GM23338 (cell line): ENCODE results near the gene DNAJC17. TPM values are rescaled to one million over a fixed set of nuclear protein-coding genes. Genes with fewer than 3 reads are reported as not detected.

Experiments
- ATAC-seq: fragments of 200-7000 bp; cut with Tn5 transposase; 3 replicates; pipeline ENCODE4 v1.9.1; 2020
- DNase-seq: peaks from one replicate; pipeline ENCODE4 v3.0.0-alpha.2; 2015; ENCODE audit warnings: low spot score
- H2AFZ ChIP-seq: fragments of 200-600 bp; sonication (generic); 2 replicates; pipeline ENCODE4 v1.8.0; 2016; ENCODE audit warnings: antibody characterized with exemption, mild to moderate bottlenecking, moderate library complexity
- H3F3A ChIP-seq: fragments of 200-600 bp; sonication (generic); replicated peaks from 2 replicates; pipeline ENCODE4 v1.8.0; 2017; ENCODE audit warnings: antibody characterized with exemption, mixed run types, low read depth
- H3K27ac ChIP-seq: fragments of 200-600 bp; sonication (generic); 2 replicates; pipeline ENCODE4 v1.6.1; 2016; ENCODE audit warnings: low read depth
- H3K27me3 ChIP-seq: fragments of 200-600 bp; sonication (generic); 2 replicates; pipeline ENCODE4 v1.8.0; 2016; ENCODE audit warnings: mild to moderate bottlenecking, mixed run types, moderate library complexity; ENCODE audit not compliant: insufficient read depth
- H3K36me3 ChIP-seq: fragments of 200-600 bp; sonication (generic); 2 replicates; pipeline ENCODE4 v1.8.0; 2016; ENCODE audit warnings: mild to moderate bottlenecking; ENCODE audit not compliant: insufficient read depth
- H3K4me1 ChIP-seq: fragments of 200-600 bp; sonication (generic); 2 replicates; pipeline ENCODE4 v1.8.0; 2016; ENCODE audit warnings: mild to moderate bottlenecking, moderate library complexity; ENCODE audit not compliant: insufficient read depth
- H3K4me2 ChIP-seq: fragments of 200-600 bp; sonication (generic); 2 replicates; pipeline ENCODE4 v1.7.1; 2017; ENCODE audit warnings: mixed run types
- H3K4me3 ChIP-seq: fragments of 200-600 bp; sonication (generic); 2 replicates; pipeline ENCODE4 v1.6.1; 2016; ENCODE audit warnings: mixed run types
- H3K79me2 ChIP-seq: fragments of 200-600 bp; sonication (generic); replicated peaks from 2 replicates; pipeline ENCODE4 v1.8.0; 2017; ENCODE audit warnings: mild to moderate bottlenecking; ENCODE audit not compliant: insufficient read depth
- H3K9me2 ChIP-seq: fragments of 200-600 bp; sonication (generic); 2 replicates; pipeline ENCODE4 v1.8.0; 2017; ENCODE audit not compliant: insufficient read depth
- H4K20me1 ChIP-seq: fragments of 200-600 bp; sonication (generic); replicated peaks from 2 replicates; pipeline ENCODE4 v1.8.0; 2017; ENCODE audit warnings: mild to moderate bottlenecking; ENCODE audit not compliant: insufficient read depth
- H3K27ac Mint-ChIP-seq: 2 replicates; pipeline ENCODE4 v1.8.0; 2020; ENCODE audit warnings: inconsistent platforms, mild to moderate bottlenecking, moderate library complexity, mixed read lengths
- H3K27me3 Mint-ChIP-seq: 3 replicates; pipeline ENCODE4 v1.8.0; 2022; ENCODE audit warnings: low read depth, mild to moderate bottlenecking, moderate library complexity, mixed read lengths, inconsistent platforms; ENCODE audit not compliant: insufficient read depth, poor library complexity
- H3K36me3 Mint-ChIP-seq: 3 replicates; pipeline ENCODE4 v1.8.0; 2021; ENCODE audit warnings: low read depth, mild to moderate bottlenecking, inconsistent platforms, moderate library complexity, mixed read lengths
- H3K4me1 Mint-ChIP-seq: 3 replicates; pipeline ENCODE4 v1.8.0; 2020; ENCODE audit warnings: mild to moderate bottlenecking, inconsistent platforms, mixed read lengths
- H3K4me3 Mint-ChIP-seq: 3 replicates; pipeline ENCODE4 v1.8.0; 2021; ENCODE audit warnings: moderate library complexity, mild to moderate bottlenecking, inconsistent platforms, mixed read lengths
- H3K9me3 Mint-ChIP-seq: 3 replicates; pipeline ENCODE4 v1.8.0; 2020; ENCODE audit warnings: moderate library complexity, mild to moderate bottlenecking, inconsistent platforms, mixed read lengths
- CREB1 ChIP-seq: fragments of 250-450 bp; sonication (Bioruptor Pico); IDR thresholded peaks from 2 replicates; pipeline ENCODE4 v1.5.0; 2020; ENCODE audit warnings: low read depth, mild to moderate bottlenecking, moderate library complexity
- POLR2AphosphoS5 ChIP-seq: IDR thresholded peaks from 2 replicates; pipeline ENCODE4 v1.6.1; 2016; ENCODE audit warnings: antibody characterized with exemption, low read depth
- ZNF114 ChIP-seq: fragments of 250-450 bp; sonication (Bioruptor Pico); IDR thresholded peaks from 2 replicates; pipeline ENCODE4 v1.5.0; 2020; ENCODE audit warnings: mild to moderate bottlenecking, moderate library complexity
- ZNF331 ChIP-seq: fragments of 250-450 bp; sonication (Bioruptor Pico); IDR thresholded peaks from 2 replicates; pipeline ENCODE4 v1.5.0; 2020; ENCODE audit warnings: low read depth, mild to moderate bottlenecking, moderate library complexity
- polyA plus RNA-seq: library from polyadenylated mRNA; unstranded; fragments of >200 nt; fragmentation: Nextera tagmentation; extraction: Ambion mirVana; gene quantifications from 2 replicates; pipeline ENCODE4 v1.2.1, GENCODE V29; 2016
- total RNA-seq: library from RNA; depleted of rRNA; stranded (reverse); fragments of >200 nt; shearing (Covaris generic); gene quantifications from 2 replicates; pipeline ENCODE4 v1.2.3, GENCODE V29; 2014
- TF ChIP-seq, protein P1 (sequence below): IDR thresholded peaks from one replicate; pipeline ENCODE4 v1.6.1; 2018; ENCODE audit warnings: antibody characterized with exemption; ENCODE audit not compliant: unreplicated experiment
- TF ChIP-seq, protein P2 (sequence below): IDR thresholded peaks from 2 replicates; pipeline ENCODE4 v1.6.1; 2016; ENCODE audit warnings: antibody characterized with exemption
- TF ChIP-seq, protein P3 (sequence below): fragments of 250-450 bp; sonication (Bioruptor Pico); IDR thresholded peaks from 2 replicates; pipeline ENCODE4 v1.5.0; 2020; ENCODE audit warnings: mild to moderate bottlenecking, moderate library complexity
- TF ChIP-seq, protein P4 (sequence below), 2 experiments: fragments of 200-600 bp in 1 of 2; sonication (generic) in 1 of 2; conservative IDR thresholded peaks; 2 replicates each; pipeline versions ENCODE4 v1.5.1 to v1.6.1; 2016 to 2017; ENCODE audit warnings: antibody characterized with exemption in 2 of 2, low read depth in 2 of 2, mild to moderate bottlenecking in 2 of 2, moderate library complexity in 1 of 2

Gene DNAJC17
- total and polyA plus RNA-seq, 2 experiments from 2014 or later = 23.0 to 77.6 TPM

DNA sequence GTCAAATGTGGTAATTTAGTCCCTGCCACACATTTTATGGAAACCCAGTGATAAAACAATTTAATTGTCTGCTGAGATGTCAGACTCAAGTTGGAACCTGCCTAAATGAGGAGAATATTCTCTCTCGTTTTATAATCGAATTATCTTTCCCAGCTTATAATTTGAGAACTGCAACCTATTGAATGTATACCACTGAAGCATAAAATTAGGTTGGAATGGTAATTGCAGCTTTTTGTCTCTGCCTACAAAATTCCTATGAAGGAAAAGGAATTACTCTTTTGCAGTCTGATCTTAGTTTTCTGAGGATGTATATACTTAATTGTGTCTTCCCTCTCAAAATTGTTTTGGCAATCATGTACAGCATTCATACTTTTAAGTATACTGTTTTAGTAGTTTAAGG is 83.4 kb downstream of the DNAJC17 start:
- no peaks in the 10 kb centered on the region for H3K27me3 ChIP-seq
- Mint-ChIP-seq H3K9me3 (no peaks in the 10 kb centered on the region), H3K4me3 (no peak overlapping the region), H3K4me1 (no peaks in the 10 kb centered on the region), H3K27me3 (no peaks in the 10 kb centered on the region), H3K36me3 (peaks cover 37% of the 10 kb centered on the region), H3K27ac (peak overlapping the region; percentile 60)
- no peaks in the 10 kb centered on the region for H3F3A ChIP-seq
- no peaks in the 10 kb centered on the region; the same call in 1 of the 2 replicates for H4K20me1 ChIP-seq
- TF ChIP-seq ZNF331 (CRISPR knock-in tag) (no peak), CREB1 (CRISPR knock-in tag) (no peak), ZNF114 (CRISPR knock-in tag) (no peak)
- TF ChIP-seq, protein P1, sequence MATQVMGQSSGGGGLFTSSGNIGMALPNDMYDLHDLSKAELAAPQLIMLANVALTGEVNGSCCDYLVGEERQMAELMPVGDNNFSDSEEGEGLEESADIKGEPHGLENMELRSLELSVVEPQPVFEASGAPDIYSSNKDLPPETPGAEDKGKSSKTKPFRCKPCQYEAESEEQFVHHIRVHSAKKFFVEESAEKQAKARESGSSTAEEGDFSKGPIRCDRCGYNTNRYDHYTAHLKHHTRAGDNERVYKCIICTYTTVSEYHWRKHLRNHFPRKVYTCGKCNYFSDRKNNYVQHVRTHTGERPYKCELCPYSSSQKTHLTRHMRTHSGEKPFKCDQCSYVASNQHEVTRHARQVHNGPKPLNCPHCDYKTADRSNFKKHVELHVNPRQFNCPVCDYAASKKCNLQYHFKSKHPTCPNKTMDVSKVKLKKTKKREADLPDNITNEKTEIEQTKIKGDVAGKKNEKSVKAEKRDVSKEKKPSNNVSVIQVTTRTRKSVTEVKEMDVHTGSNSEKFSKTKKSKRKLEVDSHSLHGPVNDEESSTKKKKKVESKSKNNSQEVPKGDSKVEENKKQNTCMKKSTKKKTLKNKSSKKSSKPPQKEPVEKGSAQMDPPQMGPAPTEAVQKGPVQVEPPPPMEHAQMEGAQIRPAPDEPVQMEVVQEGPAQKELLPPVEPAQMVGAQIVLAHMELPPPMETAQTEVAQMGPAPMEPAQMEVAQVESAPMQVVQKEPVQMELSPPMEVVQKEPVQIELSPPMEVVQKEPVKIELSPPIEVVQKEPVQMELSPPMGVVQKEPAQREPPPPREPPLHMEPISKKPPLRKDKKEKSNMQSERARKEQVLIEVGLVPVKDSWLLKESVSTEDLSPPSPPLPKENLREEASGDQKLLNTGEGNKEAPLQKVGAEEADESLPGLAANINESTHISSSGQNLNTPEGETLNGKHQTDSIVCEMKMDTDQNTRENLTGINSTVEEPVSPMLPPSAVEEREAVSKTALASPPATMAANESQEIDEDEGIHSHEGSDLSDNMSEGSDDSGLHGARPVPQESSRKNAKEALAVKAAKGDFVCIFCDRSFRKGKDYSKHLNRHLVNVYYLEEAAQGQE = no peak
- TF ChIP-seq, protein P2, sequence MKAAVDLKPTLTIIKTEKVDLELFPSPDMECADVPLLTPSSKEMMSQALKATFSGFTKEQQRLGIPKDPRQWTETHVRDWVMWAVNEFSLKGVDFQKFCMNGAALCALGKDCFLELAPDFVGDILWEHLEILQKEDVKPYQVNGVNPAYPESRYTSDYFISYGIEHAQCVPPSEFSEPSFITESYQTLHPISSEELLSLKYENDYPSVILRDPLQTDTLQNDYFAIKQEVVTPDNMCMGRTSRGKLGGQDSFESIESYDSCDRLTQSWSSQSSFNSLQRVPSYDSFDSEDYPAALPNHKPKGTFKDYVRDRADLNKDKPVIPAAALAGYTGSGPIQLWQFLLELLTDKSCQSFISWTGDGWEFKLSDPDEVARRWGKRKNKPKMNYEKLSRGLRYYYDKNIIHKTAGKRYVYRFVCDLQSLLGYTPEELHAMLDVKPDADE = no peak
- ATAC-seq = no peak
- no peak overlapping the region for H2AFZ ChIP-seq
- no peak overlapping the region for H3K27ac ChIP-seq
- H3K79me2 ChIP-seq = no peaks in the 10 kb centered on the region
- peaks cover 35% of the 10 kb centered on the region; the same call in 1 of the 2 replicates for H3K36me3 ChIP-seq
- H3K4me2 ChIP-seq = no peak overlapping the region
- no peak for DNase-seq
- no peaks in the 10 kb centered on the region for H3K9me2 ChIP-seq
- H3K4me1 ChIP-seq = no peaks in the 10 kb centered on the region
- no peak overlapping the region for H3K4me3 ChIP-seq

DNA sequence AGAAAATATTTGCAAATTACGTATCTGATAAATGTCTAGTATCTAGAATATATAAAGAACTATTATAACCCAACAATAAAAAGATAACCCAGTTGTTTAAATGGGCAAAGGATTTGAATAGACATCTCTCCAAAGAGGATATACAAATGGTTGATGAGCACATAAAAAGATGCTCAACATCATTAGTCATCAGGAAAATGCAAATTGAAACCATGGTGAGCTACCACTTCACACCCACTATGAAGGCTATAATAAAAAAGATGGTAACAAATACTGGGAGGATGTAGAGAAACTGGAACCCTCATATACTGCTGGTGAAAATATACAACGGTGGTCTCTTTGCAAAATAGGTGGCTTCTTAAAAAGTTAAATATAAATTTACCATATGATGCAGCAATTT is 84.3 kb downstream of the DNAJC17 start:
- peaks cover 33% of the 10 kb centered on the region; the same call in 1 of the 2 replicates for H3K36me3 ChIP-seq
- ATAC-seq = no peak
- TF ChIP-seq ZNF114 (CRISPR knock-in tag) (no peak), POLR2AphosphoS5 (no peak), ZNF331 (CRISPR knock-in tag) (no peak)
- TF ChIP-seq, protein P3, sequence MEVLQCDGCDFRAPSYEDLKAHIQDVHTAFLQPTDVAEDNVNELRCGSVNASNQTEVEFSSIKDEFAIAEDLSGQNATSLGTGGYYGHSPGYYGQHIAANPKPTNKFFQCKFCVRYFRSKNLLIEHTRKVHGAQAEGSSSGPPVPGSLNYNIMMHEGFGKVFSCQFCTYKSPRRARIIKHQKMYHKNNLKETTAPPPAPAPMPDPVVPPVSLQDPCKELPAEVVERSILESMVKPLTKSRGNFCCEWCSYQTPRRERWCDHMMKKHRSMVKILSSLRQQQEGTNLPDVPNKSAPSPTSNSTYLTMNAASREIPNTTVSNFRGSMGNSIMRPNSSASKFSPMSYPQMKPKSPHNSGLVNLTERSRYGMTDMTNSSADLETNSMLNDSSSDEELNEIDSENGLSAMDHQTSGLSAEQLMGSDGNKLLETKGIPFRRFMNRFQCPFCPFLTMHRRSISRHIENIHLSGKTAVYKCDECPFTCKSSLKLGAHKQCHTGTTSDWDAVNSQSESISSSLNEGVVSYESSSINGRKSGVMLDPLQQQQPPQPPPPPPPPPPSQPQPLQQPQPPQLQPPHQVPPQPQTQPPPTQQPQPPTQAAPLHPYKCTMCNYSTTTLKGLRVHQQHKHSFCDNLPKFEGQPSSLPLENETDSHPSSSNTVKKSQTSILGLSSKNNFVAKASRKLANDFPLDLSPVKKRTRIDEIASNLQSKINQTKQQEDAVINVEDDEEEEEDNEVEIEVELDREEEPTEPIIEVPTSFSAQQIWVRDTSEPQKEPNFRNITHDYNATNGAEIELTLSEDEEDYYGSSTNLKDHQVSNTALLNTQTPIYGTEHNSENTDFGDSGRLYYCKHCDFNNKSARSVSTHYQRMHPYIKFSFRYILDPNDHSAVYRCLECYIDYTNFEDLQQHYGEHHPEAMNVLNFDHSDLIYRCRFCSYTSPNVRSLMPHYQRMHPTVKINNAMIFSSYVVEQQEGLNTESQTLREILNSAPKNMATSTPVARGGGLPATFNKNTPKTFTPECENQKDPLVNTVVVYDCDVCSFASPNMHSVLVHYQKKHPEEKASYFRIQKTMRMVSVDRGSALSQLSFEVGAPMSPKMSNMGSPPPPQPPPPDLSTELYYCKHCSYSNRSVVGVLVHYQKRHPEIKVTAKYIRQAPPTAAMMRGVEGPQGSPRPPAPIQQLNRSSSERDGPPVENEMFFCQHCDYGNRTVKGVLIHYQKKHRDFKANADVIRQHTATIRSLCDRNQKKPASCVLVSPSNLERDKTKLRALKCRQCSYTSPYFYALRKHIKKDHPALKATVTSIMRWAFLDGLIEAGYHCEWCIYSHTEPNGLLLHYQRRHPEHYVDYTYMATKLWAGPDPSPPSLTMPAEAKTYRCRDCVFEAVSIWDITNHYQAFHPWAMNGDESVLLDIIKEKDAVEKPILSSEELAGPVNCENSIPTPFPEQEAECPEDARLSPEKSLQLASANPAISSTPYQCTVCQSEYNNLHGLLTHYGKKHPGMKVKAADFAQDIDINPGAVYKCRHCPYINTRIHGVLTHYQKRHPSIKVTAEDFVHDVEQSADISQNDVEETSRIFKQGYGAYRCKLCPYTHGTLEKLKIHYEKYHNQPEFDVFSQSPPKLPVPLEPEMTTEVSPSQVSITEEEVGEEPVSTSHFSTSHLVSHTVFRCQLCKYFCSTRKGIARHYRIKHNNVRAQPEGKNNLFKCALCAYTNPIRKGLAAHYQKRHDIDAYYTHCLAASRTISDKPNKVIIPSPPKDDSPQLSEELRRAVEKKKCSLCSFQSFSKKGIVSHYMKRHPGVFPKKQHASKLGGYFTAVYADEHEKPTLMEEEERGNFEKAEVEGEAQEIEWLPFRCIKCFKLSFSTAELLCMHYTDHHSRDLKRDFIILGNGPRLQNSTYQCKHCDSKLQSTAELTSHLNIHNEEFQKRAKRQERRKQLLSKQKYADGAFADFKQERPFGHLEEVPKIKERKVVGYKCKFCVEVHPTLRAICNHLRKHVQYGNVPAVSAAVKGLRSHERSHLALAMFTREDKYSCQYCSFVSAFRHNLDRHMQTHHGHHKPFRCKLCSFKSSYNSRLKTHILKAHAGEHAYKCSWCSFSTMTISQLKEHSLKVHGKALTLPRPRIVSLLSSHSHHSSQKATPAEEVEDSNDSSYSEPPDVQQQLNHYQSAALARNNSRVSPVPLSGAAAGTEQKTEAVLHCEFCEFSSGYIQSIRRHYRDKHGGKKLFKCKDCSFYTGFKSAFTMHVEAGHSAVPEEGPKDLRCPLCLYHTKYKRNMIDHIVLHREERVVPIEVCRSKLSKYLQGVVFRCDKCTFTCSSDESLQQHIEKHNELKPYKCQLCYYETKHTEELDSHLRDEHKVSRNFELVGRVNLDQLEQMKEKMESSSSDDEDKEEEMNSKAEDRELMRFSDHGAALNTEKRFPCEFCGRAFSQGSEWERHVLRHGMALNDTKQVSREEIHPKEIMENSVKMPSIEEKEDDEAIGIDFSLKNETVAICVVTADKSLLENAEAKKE (CRISPR knock-in tag) = no peak
- TF ChIP-seq, protein P4, sequence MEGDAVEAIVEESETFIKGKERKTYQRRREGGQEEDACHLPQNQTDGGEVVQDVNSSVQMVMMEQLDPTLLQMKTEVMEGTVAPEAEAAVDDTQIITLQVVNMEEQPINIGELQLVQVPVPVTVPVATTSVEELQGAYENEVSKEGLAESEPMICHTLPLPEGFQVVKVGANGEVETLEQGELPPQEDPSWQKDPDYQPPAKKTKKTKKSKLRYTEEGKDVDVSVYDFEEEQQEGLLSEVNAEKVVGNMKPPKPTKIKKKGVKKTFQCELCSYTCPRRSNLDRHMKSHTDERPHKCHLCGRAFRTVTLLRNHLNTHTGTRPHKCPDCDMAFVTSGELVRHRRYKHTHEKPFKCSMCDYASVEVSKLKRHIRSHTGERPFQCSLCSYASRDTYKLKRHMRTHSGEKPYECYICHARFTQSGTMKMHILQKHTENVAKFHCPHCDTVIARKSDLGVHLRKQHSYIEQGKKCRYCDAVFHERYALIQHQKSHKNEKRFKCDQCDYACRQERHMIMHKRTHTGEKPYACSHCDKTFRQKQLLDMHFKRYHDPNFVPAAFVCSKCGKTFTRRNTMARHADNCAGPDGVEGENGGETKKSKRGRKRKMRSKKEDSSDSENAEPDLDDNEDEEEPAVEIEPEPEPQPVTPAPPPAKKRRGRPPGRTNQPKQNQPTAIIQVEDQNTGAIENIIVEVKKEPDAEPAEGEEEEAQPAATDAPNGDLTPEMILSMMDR (conservative IDR thresholded peaks at IDR 0.05; ENCODE audit: low read depth in 2 of 2) = no peak

More for the DNA sequence above, 84.3 kb downstream of the DNAJC17 start:
- Mint-ChIP-seq H3K27me3 (no peaks in the 10 kb centered on the region), H3K4me3 (no peak overlapping the region), H3K9me3 (no peaks in the 10 kb centered on the region), H3K4me1 (no peaks in the 10 kb centered on the region), H3K27ac (no peak overlapping the region), H3K36me3 (peaks cover 35% of the 10 kb centered on the region; the same call in 2 of the 3 replicates)
- Histone ChIP-seq H3K9me2 (no peaks in the 10 kb centered on the region), H3K4me3 (no peak overlapping the region), H3K4me2 (no peak overlapping the region), H3K27ac (no peak overlapping the region), H3F3A (no peaks in the 10 kb centered on the region), H3K79me2 (no peaks in the 10 kb centered on the region), H4K20me1 (no peaks in the 10 kb centered on the region; the same call in 1 of the 2 replicates), H3K4me1 (no peaks in the 10 kb centered on the region), H2AFZ (no peak overlapping the region), H3K27me3 (no peaks in the 10 kb centered on the region)
- DNase-seq = no peak
